ENCODE data around the gene S1PR1. TPM values are rescaled to one million over a fixed set of nuclear protein-coding genes. Genes with fewer than 3 reads are reported as not detected.
"Not testable (repeated sequence)": the region's sequence is repeated elsewhere in the genome, so short reads cannot be mapped to it uniquely, and the experiment has no call there.

The S1PR1 gene
- total RNA-seq, 2 experiments from 2014 or later, result 397 to 414 TPM

DNA sequence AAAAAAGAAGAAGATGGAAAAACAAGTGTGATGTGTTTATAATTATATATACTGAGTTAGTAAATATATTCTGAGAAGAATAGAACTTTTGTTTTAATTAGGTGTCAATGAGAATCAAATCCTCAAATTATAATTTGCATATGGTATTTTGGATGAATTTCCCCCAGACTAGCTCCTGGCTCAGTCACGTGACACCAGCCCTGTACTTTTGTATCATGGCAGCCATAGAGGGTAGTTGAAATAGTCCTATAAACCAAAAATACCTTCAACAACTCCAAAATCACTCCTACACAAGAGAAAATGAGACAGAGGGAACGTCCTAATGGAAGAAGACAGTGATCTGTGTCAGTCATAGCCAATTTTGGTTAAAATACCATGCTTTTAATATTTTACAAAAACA, 9.0 kb upstream of the S1PR1 start:
- no peak for DNase-seq
- peaks cover 46% of the 10 kb centered on the region for H3K4me1 Mint-ChIP-seq (ENCODE audit: low read depth)
- ChIA-PET POLR2A (interaction anchor here (1.6 kb wide), 1 partner anchor 39 kb away, joined by 4 read pairs; no protein-coding TSS in a partner anchor), CTCF (interaction anchor here (0.8 to 3.5 kb wide), 3 partner anchors 11 to 267 kb away, joined by 3 to 14 read pairs (median 4); no protein-coding TSS in a partner anchor)
- no peaks in the 10 kb centered on the region for H3K9me3 Mint-ChIP-seq
- H3K27ac ChIP-seq (ENCODE audit: low read depth in 1 of 2, low read length in 2 of 2), result no peak overlapping the region
- no peaks in the 10 kb centered on the region for H3K27me3 Mint-ChIP-seq
- ATAC-seq (ENCODE audit: poor library complexity), result no peak
- H3K36me3 Mint-ChIP-seq (ENCODE audit: low read depth), result no peaks in the 10 kb centered on the region
- no peaks in the 10 kb centered on the region for H3K27me3 ChIP-seq (ENCODE audit: control insufficient read depth in 1 of 2, insufficient read depth in 2 of 2, low read length in 2 of 2)
- no peaks in the 10 kb centered on the region for H3K4me1 ChIP-seq (ENCODE audit: insufficient read depth, low read length)
- TF ChIP-seq, protein P1, sequence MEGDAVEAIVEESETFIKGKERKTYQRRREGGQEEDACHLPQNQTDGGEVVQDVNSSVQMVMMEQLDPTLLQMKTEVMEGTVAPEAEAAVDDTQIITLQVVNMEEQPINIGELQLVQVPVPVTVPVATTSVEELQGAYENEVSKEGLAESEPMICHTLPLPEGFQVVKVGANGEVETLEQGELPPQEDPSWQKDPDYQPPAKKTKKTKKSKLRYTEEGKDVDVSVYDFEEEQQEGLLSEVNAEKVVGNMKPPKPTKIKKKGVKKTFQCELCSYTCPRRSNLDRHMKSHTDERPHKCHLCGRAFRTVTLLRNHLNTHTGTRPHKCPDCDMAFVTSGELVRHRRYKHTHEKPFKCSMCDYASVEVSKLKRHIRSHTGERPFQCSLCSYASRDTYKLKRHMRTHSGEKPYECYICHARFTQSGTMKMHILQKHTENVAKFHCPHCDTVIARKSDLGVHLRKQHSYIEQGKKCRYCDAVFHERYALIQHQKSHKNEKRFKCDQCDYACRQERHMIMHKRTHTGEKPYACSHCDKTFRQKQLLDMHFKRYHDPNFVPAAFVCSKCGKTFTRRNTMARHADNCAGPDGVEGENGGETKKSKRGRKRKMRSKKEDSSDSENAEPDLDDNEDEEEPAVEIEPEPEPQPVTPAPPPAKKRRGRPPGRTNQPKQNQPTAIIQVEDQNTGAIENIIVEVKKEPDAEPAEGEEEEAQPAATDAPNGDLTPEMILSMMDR (IDR thresholded peaks at IDR 0.05), result no peak
- H3K4me3 Mint-ChIP-seq, result no peak overlapping the region
- no peaks in the 10 kb centered on the region for H3K36me3 ChIP-seq (ENCODE audit: insufficient read depth, low read length)
- no peaks in the 10 kb centered on the region for H3K9me3 ChIP-seq (ENCODE audit: control insufficient read depth in 1 of 2, insufficient read depth in 1 of 2, low read length in 2 of 2)
- intact Hi-C loops (cut with DNase I, micrococcal nuclease), result no loop called here
- no peak overlapping the region for H3K4me3 ChIP-seq (ENCODE audit: low read length)
- H3K27ac Mint-ChIP-seq, result peak overlapping the region; percentile 61

DNA sequence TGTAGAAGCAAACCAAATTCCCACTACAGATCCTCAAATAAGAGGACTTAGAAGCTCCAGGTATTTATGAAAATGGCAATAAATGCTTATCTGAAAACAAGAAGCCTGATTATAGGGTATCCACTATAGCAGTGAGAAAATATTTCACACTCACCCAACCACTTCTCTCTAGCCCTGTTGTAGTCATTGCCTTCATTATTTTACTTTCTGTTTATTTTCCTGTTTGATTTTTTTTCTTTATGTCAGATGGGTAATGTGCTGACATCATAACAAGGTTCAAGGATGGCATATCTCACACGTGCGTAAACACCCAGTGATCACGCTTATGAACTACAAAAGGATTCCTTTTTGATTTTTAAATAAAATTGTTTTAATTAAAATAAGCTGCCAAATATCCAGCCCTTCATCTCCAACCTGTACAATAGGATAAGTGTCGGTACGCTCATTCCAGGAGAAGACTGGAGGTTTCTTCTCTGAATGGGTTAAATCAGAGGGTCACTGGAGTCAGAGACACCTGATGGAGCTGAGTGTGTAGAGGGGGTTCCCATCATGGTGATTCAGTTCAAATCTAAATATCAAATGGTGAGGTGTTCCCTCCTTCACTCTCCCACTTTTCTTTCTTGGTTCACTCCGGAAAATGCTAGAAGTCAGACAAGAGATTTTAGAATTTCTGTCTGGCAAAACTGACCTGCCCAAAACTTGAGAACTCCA, 8.2 kb upstream of the S1PR1 start:
- Mint-ChIP-seq H3K27ac (peak overlapping the region; percentile 61), H3K27me3 (no peaks in the 10 kb centered on the region)

DNA sequence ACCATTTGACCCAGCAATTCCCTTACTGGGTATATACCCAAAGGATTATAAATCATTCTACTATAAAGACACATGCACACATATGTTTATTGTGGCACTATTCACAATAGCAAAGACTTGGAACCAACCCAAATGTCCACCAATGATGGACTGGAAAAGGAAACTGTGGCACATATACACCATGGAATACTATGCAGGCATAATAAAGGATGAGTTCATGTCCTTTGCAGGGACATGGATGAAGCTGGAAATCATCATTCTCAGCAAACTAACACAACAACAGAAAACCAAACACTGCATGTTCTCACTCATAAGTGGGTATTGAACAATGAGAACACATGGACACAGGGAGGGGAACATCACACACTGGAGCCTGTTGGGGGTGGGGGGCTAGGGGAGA, 4.6 kb upstream of the S1PR1 start:
- H3K27ac ChIP-seq (ENCODE audit: low read depth in 1 of 2, low read length in 2 of 2); H3K9me3 ChIP-seq (ENCODE audit: control insufficient read depth in 1 of 2, insufficient read depth in 1 of 2, low read length in 2 of 2); DNase-seq; H3K9me3 Mint-ChIP-seq; CTCF ChIA-PET; ATAC-seq (ENCODE audit: poor library complexity); intact Hi-C loops (cut with DNase I, micrococcal nuclease); H3K36me3 ChIP-seq (ENCODE audit: insufficient read depth, low read length); H3K27me3 ChIP-seq (ENCODE audit: control insufficient read depth in 1 of 2, insufficient read depth in 2 of 2, low read length in 2 of 2); H3K4me3 ChIP-seq (ENCODE audit: low read length); H3K27me3 Mint-ChIP-seq: not testable (repeated sequence)
- POLR2A ChIA-PET, result interaction anchor here (0.9 kb wide), 1 partner anchor 14 kb away, joined by 3 read pairs; no protein-coding TSS in a partner anchor
- H3K36me3 Mint-ChIP-seq (ENCODE audit: low read depth), result peaks cover 24% of the 10 kb centered on the region
- peak overlapping the region; percentile 54 for H3K27ac Mint-ChIP-seq
- H3K4me1 ChIP-seq (ENCODE audit: insufficient read depth, low read length), result peaks cover 20% of the 10 kb centered on the region
- H3K4me1 Mint-ChIP-seq (ENCODE audit: low read depth), result peaks cover 72% of the 10 kb centered on the region
- peak overlapping the region; percentile 44 for H3K4me3 Mint-ChIP-seq

More for the DNA sequence above, 8.2 kb upstream of the S1PR1 start:
- H3K4me3 Mint-ChIP-seq, result no peak overlapping the region
- Histone ChIP-seq H3K4me1 (ENCODE audit: insufficient read depth, low read length) (peaks cover 7% of the 10 kb centered on the region), H3K27ac (ENCODE audit: low read depth in 1 of 2, low read length in 2 of 2) (no peak overlapping the region), H3K27me3 (ENCODE audit: control insufficient read depth in 1 of 2, insufficient read depth in 2 of 2, low read length in 2 of 2) (no peaks in the 10 kb centered on the region), H3K9me3 (ENCODE audit: control insufficient read depth in 1 of 2, insufficient read depth in 1 of 2, low read length in 2 of 2) (no peaks in the 10 kb centered on the region), H3K4me3 (ENCODE audit: low read length) (no peak overlapping the region), H3K36me3 (ENCODE audit: insufficient read depth, low read length) (no peaks in the 10 kb centered on the region)
- ATAC-seq (ENCODE audit: poor library complexity) (peak; percentile 44), DNase-seq (peak in 1 of 14 experiments; percentile 15)
- CTCF ChIA-PET, result interaction anchor here (1.8 to 3.5 kb wide), 3 partner anchors 10 to 83 kb away, joined by 4 to 14 read pairs (median 4); no protein-coding TSS in a partner anchor
- TF ChIP-seq, protein P1 (IDR thresholded peaks at IDR 0.05), result no peak
- intact Hi-C loops (cut with DNase I, micrococcal nuclease), result no loop called here
- H3K9me3 Mint-ChIP-seq, result no peaks in the 10 kb centered on the region
- H3K4me1 Mint-ChIP-seq (ENCODE audit: low read depth), result peaks cover 53% of the 10 kb centered on the region
- H3K36me3 Mint-ChIP-seq (ENCODE audit: low read depth), result no peaks in the 10 kb centered on the region
- POLR2A ChIA-PET, result interaction anchor here (1.6 kb wide), 1 partner anchor 38 kb away, joined by 4 read pairs; no protein-coding TSS in a partner anchor
